Stimulated activated naive B cell treated with anti-CD40 and anti-IgM and Interleukin-4, amounts not matched to agents 10 μg/mL and 1 μg/mL and 100 μg/mL, for 72 hours (primary cell): ENCODE results near the gene DCLK3.

Source experiments
- ATAC-seq, 2 donors: fragments of 150-1000 bp; cut with Tn5 transposase; replicated peaks; 2 replicates each; pipeline ENCODE4 v1.10.0; 2021; ENCODE audit warnings: moderate library complexity in 1 of 2
- DNase-seq: peaks from one replicate; pipeline ENCODE4 v3.0.0; 2021
- H3K27ac Mint-ChIP-seq: one replicate; pipeline ENCODE4 v1.8.0; 2022; ENCODE audit warnings: mild to moderate bottlenecking, mixed read lengths
- H3K27me3 Mint-ChIP-seq, 2 donors: one replicate each; pipeline ENCODE4 v1.8.0; 2022; ENCODE audit warnings: mixed read lengths in 2 of 2
- H3K36me3 Mint-ChIP-seq, 2 donors: one replicate each; pipeline ENCODE4 v1.8.0; 2022; ENCODE audit warnings: mixed read lengths in 2 of 2, mild to moderate bottlenecking in 1 of 2
- H3K4me1 Mint-ChIP-seq, 2 donors: one replicate each; pipeline ENCODE4 v1.8.0; 2022; ENCODE audit warnings: mixed read lengths in 2 of 2, mild to moderate bottlenecking in 1 of 2
- H3K4me3 Mint-ChIP-seq, 2 donors: one replicate each; pipeline ENCODE4 v1.8.0; 2022; ENCODE audit warnings: mild to moderate bottlenecking in 2 of 2, mixed read lengths in 2 of 2, moderate library complexity in 1 of 2
- H3K9me3 Mint-ChIP-seq, 2 donors: one replicate each; pipeline ENCODE4 v1.8.0; 2022; ENCODE audit warnings: mixed read lengths in 2 of 2, mild to moderate bottlenecking in 1 of 2

DCLK3 gene

DNA sequence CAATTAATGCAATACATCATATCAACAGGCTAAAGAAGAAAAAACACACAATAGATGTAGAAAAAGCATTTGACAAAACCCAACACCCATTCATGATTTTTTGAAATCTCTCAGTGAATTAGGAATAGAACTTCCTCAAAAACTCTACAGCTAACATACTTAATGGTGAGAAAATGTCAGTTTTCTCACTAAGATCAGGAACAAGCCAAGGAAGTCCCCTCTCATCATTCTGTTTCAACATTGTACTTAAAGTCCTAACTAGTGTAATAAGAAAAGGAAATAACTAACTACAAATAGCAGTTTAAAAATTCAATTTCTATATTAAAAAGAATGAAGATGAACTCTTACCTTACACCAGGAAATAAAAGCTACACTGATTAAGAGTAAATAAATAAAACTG, 77.8 kb downstream of the DCLK3 start:
- no peak overlapping the region for H3K4me3 Mint-ChIP-seq
- H3K27me3 Mint-ChIP-seq: peaks cover 4 to 5% of the 10 kb centered on the region in 2 donors
- H3K36me3 Mint-ChIP-seq: peaks cover 1 to 2% of the 10 kb centered on the region in 2 donors
- peaks cover 2 to 5% of the 10 kb centered on the region in 2 donors for H3K9me3 Mint-ChIP-seq
- DNase-seq: no peak
- no peak overlapping the region for H3K27ac Mint-ChIP-seq
- peaks cover 2 to 4% of the 10 kb centered on the region in 2 donors for H3K4me1 Mint-ChIP-seq
- ATAC-seq: no peak

DNA sequence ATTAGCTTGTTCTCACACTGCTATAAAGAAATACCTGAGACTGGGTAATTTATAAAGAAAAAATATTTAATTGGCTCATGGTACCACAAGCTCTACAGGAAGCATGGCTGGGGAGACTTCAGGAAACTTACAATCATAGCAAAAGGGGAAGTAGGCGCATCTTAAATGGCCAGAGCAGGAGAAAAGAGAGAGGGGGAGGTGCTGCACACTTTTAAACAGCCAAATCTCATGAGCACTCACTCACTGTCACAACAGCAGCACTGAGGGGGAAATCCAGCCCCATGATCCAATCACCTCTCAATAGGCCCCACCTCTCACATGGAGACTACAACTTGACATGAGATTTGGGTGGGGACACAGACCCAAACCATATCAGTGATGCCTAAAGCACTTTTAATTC, 82.5 kb downstream of the DCLK3 start:
- Mint-ChIP-seq H3K4me1 (peaks cover 5 to 6% of the 10 kb centered on the region in 2 donors), H3K27me3 (peaks cover 0 to 5% of the 10 kb centered on the region in 2 donors), H3K4me3 (no peak overlapping the region), H3K27ac (no peak overlapping the region), H3K9me3 (peaks cover 21 to 30% of the 10 kb centered on the region in 2 donors), H3K36me3 (peaks cover 6 to 11% of the 10 kb centered on the region in 2 donors)
- ATAC-seq (peak; percentile 86), DNase-seq (peak; percentile 23)

DNA sequence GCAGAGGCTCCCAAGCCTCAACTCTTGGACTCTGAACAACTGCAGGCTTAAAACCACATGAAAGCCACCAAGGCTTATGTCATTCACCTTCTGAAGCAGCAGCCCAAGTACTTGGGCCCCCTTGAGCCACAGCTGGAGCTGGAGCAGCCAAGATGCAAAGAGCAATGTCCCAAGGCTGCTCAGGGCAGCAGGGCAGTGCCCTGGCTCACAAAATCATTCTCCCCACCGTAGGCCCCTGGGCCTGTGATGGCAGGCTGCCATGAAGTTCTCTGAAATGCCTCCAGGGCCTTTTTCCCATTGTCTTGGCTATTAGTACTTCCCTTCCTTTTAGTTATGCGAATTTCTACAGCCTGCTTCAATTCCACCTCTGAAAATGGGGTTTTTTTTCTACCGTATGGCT, 83.4 kb downstream of the DCLK3 start:
- Mint-ChIP-seq H3K9me3 (peaks cover 21 to 30% of the 10 kb centered on the region in 2 donors), H3K4me1 (peaks cover 5 to 6% of the 10 kb centered on the region in 2 donors), H3K36me3 (peaks cover 6 to 11% of the 10 kb centered on the region in 2 donors), H3K4me3 (no peak overlapping the region), H3K27ac (no peak overlapping the region), H3K27me3 (peaks cover 0 to 5% of the 10 kb centered on the region in 2 donors)
- ATAC-seq (no peak), DNase-seq (no peak)

DNA sequence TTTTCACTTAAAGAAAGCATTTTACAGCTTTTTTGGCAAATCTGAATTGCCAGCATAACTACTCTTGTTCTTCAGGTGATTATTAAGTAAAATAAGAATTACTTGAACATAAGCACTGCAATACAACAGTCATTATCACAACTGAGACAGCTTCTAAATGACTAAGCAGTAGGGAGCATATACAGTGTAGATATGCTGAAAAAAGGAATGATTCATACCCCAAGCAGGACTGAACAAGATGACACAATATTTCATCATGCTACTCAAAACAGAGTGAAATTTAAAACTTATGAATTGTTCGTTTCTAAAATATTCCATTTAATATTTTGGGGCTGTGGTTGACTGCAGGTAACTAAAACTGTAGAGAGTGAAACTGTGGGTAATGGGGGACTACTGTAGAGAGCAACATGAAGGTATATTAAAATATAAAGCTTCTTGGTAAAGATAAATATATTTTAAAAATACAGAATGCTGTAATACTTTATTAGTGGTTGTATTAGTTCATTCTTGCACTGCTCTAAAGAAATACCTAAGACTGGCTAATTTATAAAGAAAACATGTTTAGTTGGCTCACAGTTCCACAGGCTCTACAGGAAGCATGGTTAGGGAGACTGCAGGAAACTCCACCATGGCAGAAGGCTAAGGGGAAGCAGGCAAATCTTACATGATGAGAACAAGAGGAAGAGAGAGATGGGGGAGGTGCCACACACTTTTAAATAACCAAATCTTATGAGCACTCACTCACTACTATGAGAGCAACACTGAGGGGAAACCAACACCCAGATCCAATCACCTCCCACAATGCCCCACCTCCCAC, 84.8 kb downstream of the DCLK3 start:
- no peak overlapping the region for H3K27ac Mint-ChIP-seq
- peaks cover 6 to 11% of the 10 kb centered on the region in 2 donors for H3K36me3 Mint-ChIP-seq
- peaks cover 0 to 5% of the 10 kb centered on the region in 2 donors for H3K27me3 Mint-ChIP-seq
- H3K4me3 Mint-ChIP-seq: no peak overlapping the region
- ATAC-seq: peak in 1 of 2 donors; percentile 42
- peaks cover 5 to 6% of the 10 kb centered on the region in 2 donors for H3K4me1 Mint-ChIP-seq
- DNase-seq: no peak
- H3K9me3 Mint-ChIP-seq: peaks cover 22 to 30% of the 10 kb centered on the region in 2 donors

DNA sequence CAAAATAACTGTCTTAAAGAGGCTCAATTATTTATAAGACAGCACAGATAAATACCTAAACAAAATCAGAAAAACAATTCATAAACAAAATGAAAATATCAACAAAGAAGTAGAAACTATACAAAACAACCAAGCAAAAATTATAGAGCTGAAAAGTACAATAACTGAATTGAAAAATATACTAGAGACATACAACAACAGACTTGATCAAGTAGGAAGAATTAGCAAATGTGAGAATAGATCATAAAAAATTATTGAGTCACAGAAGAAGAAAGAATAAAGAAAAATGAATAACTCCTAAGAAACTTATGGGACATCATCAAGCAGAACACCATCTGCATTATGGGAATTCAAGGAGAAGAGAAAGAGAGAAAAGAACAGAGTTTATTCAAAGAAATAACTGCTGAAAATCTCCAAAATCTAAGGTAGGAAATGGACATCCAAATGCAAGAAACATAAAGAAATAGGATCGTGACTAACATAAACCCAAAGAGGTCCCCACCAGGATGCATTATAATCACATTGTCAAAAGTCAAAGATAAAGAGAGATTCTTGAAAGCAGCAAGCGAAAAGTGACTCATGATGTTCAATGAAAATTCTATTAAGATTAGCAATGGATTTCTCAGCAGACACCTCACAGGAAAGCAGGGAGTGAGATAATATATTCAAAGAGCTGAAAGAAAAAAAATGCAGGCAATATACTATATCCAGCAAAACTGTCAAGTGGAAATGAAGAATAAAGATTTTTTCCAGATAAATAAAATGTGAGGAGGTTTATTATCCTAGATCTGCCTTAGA, 85.9 kb downstream of the DCLK3 start:
- Mint-ChIP-seq H3K27ac (no peak overlapping the region), H3K9me3 (peaks cover 22 to 30% of the 10 kb centered on the region in 2 donors), H3K27me3 (no peaks in the 10 kb centered on the region), H3K36me3 (peaks cover 6 to 11% of the 10 kb centered on the region in 2 donors), H3K4me1 (peaks cover 5 to 6% of the 10 kb centered on the region in 2 donors), H3K4me3 (no peak overlapping the region)
- ATAC-seq (no peak), DNase-seq (no peak)

DNA sequence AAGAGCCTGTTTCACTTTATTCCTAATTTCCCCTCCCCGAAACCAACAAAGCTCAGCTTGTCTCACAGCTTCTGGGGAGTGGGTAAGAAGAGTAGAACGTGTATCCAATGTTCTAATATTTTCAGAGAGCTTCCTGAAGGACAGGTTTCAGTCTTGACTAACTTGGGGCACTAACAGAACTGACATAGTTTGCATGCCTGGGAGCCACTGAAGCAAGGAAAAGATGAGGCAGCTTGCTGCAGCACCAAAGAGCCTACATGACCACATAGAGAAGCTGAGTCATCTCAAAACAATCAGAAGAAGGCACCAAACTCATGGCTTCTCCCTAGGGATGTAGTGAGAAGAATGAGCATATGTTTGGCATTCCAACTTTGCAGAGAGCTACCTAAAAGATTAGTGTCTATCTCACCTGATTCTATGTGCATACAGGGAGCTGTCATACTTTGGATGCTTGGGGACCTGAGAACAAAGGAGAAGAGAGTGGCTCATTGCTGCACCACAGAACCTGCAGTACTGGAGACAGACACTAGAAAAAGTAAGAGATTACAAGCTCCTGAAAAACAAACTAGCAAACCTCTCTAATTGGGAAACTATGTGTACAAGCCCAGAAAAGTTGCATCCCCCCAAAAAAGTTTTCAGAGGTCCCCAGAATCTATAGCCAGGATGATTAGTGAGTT, 86.9 kb downstream of the DCLK3 start:
- Mint-ChIP-seq H3K27ac (no peak overlapping the region), H3K4me1 (peaks cover 5 to 6% of the 10 kb centered on the region in 2 donors), H3K9me3 (peaks cover 22 to 30% of the 10 kb centered on the region in 2 donors), H3K4me3 (no peak overlapping the region), H3K36me3 (peaks cover 6 to 11% of the 10 kb centered on the region in 2 donors), H3K27me3 (no peaks in the 10 kb centered on the region)
- DNase-seq (no peak), ATAC-seq (peak; percentile 47 to 75)

DNA sequence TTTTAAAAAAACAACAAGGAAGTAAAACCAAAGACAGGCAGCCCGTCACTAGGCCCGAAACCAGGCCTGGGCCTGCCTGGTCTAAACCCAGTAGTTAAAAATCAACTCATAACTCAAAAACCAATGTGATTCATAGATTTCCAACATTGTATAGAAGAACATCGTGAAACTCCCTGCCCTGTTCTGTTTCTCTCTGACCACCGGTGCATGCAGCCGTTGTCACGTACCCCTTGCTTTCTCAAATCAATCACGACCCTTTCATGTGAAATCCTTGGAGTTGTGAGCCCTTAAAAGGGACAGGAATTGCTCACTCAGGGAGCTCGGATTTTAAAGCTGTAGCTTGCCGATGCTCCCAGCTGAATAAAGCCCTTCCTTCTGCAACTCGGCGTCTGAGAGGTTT, 89.5 kb downstream of the DCLK3 start:
- DNase-seq (no peak), ATAC-seq (peak in 1 of 2 donors; percentile 18)
- Mint-ChIP-seq H3K4me3 (no peak overlapping the region), H3K27me3 (no peaks in the 10 kb centered on the region), H3K27ac (no peak overlapping the region), H3K4me1 (no peaks in the 10 kb centered on the region), H3K9me3 (peaks cover 15 to 16% of the 10 kb centered on the region in 2 donors), H3K36me3 (peaks cover 0 to 5% of the 10 kb centered on the region in 2 donors)

DNA sequence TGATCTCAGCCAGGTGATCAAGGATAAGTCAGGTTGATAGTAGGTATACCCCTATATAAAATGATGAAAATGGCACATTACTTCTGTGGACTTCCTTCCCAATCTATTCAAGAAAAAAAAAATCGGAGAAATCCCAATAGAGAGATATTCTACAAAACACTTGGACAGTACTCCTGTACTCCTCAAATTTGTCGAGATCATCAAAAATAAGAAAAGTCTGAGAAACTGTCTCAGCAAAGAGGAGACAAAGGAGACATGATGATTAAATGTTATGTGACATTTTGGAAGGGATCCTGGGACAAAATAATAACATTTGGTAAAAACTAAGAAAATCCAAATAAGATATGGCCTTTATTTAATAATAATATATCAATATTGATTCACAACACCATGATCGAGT, 94.6 kb downstream of the DCLK3 start:
- Mint-ChIP-seq H3K27ac (no peak overlapping the region), H3K4me3 (no peak overlapping the region), H3K36me3 (no peaks in the 10 kb centered on the region), H3K27me3 (peaks cover 4 to 5% of the 10 kb centered on the region in 2 donors), H3K4me1 (no peaks in the 10 kb centered on the region), H3K9me3 (peaks cover 3% of the 10 kb centered on the region in 2 donors)
- no peak for DNase-seq
- ATAC-seq: no peak

DNA sequence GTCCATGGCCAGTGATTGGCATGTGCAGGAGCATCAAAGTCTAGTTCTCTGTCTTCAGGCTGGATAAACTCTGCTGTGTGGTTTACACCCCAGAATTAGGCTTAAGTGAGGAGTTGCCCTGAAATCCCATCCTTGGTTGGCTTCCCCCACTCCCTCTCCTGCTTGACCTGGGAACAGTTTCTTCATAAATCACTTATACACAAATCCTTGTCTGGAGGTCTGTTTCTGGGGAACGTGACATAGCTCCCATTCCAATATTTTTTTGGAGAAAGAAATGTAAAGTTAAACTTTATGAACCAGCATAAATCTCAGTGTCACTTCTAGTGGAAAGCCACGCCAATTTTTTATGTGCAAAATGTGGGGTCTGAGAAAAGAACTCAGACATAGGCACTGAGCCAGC, 98.2 kb downstream of the DCLK3 start:
- ATAC-seq (no peak), DNase-seq (no peak)
- no peaks in the 10 kb centered on the region for H3K36me3 Mint-ChIP-seq
- H3K4me1 Mint-ChIP-seq: no peaks in the 10 kb centered on the region
- H3K9me3 Mint-ChIP-seq: peaks cover 5 to 8% of the 10 kb centered on the region in 2 donors
- no peak overlapping the region for H3K27ac Mint-ChIP-seq
- H3K27me3 Mint-ChIP-seq: peaks cover 4 to 5% of the 10 kb centered on the region in 2 donors
- no peak overlapping the region for H3K4me3 Mint-ChIP-seq

DNA sequence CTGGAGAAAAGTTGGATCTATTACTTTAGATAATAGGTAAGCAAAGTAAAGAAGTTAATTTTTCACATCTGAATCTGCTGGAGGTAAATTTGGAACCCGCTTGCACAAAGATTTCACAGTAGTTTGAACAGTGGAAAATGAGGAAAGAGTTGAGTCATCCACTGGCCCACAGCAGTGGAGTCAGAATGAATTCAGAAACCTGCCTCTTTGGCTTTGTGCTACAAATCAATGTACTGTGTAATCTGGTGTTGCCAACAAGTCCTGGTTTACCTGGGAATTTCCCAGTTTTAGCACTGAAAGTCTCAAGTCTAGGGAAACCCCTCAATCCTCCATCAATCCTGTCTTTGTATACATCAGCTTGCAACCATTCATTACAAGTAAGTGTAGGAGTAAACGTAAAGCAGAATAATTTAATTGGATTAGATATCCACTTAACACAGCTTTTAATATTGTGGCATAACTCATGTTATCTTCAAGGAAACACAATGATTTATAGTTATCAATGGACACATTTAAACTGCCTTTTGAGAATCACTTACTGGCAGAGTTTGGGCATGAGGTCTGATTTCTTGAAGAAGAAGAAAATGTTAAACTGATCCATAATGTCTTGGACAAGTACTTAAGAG, 100.6 kb downstream of the DCLK3 start:
- DNase-seq (no peak), ATAC-seq (no peak)
- H3K36me3 Mint-ChIP-seq: no peaks in the 10 kb centered on the region
- H3K4me1 Mint-ChIP-seq: no peaks in the 10 kb centered on the region
- peaks cover 5 to 8% of the 10 kb centered on the region in 2 donors for H3K9me3 Mint-ChIP-seq
- no peak overlapping the region for H3K27ac Mint-ChIP-seq
- H3K4me3 Mint-ChIP-seq: no peak overlapping the region
- peaks cover 5 to 11% of the 10 kb centered on the region in 2 donors for H3K27me3 Mint-ChIP-seq

DNA sequence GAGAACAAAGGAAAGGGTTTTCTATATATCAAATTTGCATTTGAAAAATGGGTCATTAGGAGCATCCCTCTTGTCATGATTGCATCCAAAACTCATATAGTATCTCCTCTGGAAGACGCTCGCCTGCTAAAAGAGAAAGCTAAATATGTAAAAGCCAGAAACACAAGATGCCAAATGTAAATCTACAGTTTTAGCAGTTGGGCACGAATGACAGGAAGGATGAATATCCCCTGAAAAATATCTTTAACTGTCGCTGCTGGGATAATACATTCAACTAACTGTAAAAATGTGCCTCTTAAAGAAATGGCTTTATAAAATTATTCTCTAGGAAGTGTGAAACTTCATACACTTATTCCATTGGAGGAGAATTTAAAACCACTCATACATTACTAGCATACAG, 101.7 kb downstream of the DCLK3 start:
- Mint-ChIP-seq H3K9me3 (peaks cover 4 to 8% of the 10 kb centered on the region in 2 donors), H3K27me3 (peaks cover 5 to 21% of the 10 kb centered on the region in 2 donors), H3K4me1 (no peaks in the 10 kb centered on the region), H3K36me3 (no peaks in the 10 kb centered on the region), H3K27ac (no peak overlapping the region), H3K4me3 (no peak overlapping the region)
- ATAC-seq (no peak), DNase-seq (no peak)
